OCI-LY7 (cell line): ENCODE results near the gene AUTS2.

ENCODE experiments used
- EZH2phosphoT487 ChIP-seq: fragments of 200-600 bp; sonication (generic); IDR thresholded peaks from 2 replicates; pipeline ENCODE4 v1.6.1; 2018; ENCODE audit warnings: low read depth, borderline replicate concordance, mild to moderate bottlenecking, mixed run types, antibody characterized with exemption, low read length, moderate library complexity, mixed read lengths
- TF ChIP-seq, protein P1 (sequence below): fragments of 200-600 bp; sonication (generic); conservative IDR thresholded peaks from 2 replicates; pipeline ENCODE4 v1.5.1; 2014; ENCODE audit warnings: mild to moderate bottlenecking, antibody characterized with exemption, low read length, moderate library complexity, mixed read lengths

DNA sequence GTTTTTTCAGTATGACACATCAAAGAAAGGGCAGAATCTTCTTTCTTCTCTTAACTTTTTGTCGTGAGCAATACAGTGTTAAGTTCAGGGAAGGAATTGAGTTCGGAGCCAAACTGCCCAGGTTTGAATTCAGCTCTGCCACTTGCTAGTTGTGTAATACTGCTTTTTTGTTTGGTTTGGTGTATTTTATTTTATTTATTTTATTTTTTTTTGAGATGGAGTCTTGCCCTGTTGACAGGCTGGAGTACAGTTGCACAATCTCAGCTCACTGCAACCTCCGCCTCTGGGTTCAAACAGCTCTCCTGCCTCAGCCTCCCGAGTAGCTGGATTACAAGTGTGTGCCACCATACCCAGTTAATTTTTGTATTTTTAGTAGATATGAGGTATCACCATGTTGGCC, 993.9 kb downstream of the AUTS2 start:
- TF ChIP-seq, protein P1, sequence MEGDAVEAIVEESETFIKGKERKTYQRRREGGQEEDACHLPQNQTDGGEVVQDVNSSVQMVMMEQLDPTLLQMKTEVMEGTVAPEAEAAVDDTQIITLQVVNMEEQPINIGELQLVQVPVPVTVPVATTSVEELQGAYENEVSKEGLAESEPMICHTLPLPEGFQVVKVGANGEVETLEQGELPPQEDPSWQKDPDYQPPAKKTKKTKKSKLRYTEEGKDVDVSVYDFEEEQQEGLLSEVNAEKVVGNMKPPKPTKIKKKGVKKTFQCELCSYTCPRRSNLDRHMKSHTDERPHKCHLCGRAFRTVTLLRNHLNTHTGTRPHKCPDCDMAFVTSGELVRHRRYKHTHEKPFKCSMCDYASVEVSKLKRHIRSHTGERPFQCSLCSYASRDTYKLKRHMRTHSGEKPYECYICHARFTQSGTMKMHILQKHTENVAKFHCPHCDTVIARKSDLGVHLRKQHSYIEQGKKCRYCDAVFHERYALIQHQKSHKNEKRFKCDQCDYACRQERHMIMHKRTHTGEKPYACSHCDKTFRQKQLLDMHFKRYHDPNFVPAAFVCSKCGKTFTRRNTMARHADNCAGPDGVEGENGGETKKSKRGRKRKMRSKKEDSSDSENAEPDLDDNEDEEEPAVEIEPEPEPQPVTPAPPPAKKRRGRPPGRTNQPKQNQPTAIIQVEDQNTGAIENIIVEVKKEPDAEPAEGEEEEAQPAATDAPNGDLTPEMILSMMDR = no peak
- TF ChIP-seq EZH2phosphoT487 = no peak
